IPS DF 4.7 (cell line): ENCODE data around the gene PKDCC.

ENCODE experiments used
- DNase-seq: peaks from one replicate; pipeline ENCODE4 v3.0.0-alpha.2; 2013; ENCODE audit warnings: low spot score; ENCODE audit errors: extremely low read depth

PKDCC gene

DNA sequence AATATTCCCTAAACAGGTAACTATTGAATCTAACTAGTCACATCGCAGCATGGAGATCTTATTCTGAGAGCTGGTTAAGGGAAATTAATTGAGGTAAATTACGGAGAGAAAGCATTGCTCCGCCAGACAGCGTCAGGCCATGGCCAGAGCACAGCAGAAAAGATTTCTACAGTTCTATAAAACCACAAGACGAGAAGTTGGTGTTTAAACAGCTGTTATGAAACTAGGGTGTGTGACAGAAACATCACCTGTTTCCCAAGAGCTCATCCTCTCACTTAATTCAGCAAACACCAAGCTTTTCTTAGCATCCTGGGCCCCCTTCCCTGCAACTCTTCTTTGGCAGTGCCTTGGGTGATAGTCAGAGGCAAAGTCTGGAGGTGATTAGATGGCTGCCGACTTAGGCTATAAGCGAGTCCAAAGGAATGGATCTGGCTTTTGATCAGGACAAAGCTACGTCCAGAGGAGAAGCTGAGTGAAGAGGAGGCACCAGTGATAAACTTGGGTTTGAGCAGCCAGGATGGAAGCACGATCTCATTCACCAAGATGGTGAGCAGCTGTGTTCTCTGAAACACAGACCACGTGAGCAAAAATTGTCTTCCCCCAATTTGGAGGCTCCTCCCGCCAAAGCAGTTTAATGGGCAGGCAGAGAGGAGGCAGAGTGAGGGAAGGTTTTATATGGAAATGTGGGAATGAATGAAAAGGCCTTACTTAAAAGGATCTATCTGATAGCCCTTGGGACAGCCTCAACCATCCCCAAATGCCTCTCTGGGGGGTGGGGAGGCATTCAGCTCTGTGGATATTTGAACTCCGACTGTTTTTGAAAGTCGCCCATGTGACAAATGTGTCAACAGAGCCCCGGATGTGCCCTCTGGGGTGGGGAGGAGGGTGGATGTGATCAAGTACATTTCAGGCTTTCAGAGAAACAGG, 57.8 kb downstream of the PKDCC start:
- DNase-seq, result no peak

GRCh38 chr2:42106257-42106816, 58.5 kb downstream of the PKDCC start:
- no peak for DNase-seq

DNA sequence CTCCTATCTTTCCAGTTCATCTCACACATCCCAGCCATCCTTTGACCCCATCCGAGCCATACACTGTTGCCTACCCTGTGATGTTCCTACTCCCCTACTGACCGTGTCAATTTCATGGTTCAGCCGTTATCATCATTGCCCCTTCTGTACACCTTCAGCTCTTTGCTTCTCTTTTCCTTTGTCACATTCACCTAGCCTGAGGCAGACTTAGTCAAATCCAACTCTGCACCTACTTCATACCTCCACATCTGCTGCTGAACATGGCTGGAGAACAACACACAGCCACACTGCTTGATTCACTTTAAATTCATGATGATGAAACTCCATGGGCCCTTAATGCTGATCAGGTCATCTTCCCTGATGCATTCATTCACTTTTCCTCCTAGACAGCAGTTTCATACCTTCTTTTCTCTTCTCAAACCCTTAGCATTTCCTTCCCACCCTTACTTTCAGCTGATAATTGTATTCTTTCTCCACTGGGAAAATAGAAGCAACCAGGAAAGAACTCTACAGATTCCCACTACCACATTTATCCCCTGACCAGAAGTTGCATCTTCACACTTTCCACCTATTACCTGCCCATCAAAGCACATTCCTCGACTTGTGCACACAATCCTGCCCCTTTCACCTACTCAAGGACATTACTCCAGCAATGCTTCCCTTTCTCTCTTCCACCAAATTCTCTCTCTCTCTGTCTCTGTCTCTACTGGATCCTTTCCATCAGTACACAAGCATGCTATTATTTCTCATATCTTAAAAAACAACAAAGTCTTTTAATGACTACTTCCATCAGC, 59.6 kb downstream of the PKDCC start:
- DNase-seq, result no peak
